Omental fat pad (tissue), 4 donors: ENCODE results near the gene CADM1. TPM values are rescaled to one million over a fixed set of nuclear protein-coding genes. Genes with fewer than 3 reads are reported as not detected.

Experiments
- ATAC-seq: fragments of 150-250 bp; one replicate; pipeline ENCODE4 v1.9.1; 2016; ENCODE audit warnings: mild to moderate bottlenecking, moderate library complexity; ENCODE audit not compliant: low FRiP score
- DNase-seq: peaks from one replicate; pipeline ENCODE4 v3.0.0-alpha.2; 2019; ENCODE audit warnings: low spot score
- total RNA-seq, 4 donors: library from RNA; depleted of rRNA; stranded (reverse); fragments of >200 nt; gene quantifications; one replicate each; pipeline ENCODE4 v1.1.0, GENCODE V29; 2016
- TF ChIP-seq, protein P1 (sequence below), 3 donors: fragments of 450-650 bp; IDR thresholded peaks; one replicate each; pipeline ENCODE4 v1.5.1; 2016 to 2017; ENCODE audit warnings: antibody characterized with exemption in 3 of 3, mild to moderate bottlenecking in 3 of 3, moderate library complexity in 2 of 3

The CADM1 gene
- total RNA-seq, result 10 to 100 TPM in 3 of 4 donors, 1 to 10 TPM in 1; 5.8 to 27.9 (median 14.9) TPM

DNA sequence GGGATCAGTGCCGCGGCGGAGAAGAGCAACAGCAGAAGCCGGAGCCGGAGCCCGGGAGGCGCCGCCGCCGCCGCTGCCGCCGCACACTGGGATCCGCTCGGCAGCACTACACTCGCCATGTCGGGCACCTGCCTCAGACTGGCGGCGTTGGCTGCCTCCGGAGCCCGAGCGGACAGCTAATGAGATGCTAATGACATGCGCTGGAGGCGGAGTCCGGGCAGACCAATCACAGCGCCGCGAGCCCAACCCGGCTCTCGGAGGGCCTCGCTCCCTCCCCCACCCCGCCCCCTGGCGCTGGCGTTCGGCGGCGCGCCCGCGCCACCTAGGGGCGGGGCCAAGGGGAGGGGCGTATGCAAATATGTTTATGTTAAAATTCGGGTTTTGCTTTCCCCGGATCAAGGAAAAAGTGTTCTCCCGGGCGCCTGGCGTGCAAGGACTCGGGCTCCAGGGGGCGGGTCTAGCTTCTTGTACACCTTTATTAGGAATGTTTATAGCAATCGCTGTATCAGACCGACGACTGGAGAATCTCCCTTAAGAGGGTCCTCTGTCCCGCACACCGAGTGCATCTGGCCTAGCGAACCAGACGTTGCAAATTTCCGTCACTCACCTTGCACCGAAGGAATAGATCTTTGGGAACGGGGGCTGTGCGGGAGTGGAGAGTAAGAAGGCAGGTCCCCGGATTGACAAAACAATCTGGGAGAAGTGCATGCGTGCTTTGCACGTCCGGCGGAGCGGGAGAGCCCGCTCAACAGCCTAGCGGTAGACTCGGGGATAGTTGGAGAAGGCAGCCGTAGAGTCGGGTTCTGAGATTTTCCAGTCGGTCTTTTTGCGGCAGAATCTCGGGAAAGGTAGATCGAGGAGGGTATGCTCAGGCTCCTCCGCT, at the start of gene CADM1:
CADM1 (minus strand) TSS at position 140 of the 883 bp plus-strand sequence.
- DNase-seq, result peak; percentile 81
- TF ChIP-seq, protein P1, sequence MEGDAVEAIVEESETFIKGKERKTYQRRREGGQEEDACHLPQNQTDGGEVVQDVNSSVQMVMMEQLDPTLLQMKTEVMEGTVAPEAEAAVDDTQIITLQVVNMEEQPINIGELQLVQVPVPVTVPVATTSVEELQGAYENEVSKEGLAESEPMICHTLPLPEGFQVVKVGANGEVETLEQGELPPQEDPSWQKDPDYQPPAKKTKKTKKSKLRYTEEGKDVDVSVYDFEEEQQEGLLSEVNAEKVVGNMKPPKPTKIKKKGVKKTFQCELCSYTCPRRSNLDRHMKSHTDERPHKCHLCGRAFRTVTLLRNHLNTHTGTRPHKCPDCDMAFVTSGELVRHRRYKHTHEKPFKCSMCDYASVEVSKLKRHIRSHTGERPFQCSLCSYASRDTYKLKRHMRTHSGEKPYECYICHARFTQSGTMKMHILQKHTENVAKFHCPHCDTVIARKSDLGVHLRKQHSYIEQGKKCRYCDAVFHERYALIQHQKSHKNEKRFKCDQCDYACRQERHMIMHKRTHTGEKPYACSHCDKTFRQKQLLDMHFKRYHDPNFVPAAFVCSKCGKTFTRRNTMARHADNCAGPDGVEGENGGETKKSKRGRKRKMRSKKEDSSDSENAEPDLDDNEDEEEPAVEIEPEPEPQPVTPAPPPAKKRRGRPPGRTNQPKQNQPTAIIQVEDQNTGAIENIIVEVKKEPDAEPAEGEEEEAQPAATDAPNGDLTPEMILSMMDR (IDR thresholded peaks at IDR 0.05), result peak in 1 of 3 donors; percentile 27
- ATAC-seq, result peak; percentile 95

DNA sequence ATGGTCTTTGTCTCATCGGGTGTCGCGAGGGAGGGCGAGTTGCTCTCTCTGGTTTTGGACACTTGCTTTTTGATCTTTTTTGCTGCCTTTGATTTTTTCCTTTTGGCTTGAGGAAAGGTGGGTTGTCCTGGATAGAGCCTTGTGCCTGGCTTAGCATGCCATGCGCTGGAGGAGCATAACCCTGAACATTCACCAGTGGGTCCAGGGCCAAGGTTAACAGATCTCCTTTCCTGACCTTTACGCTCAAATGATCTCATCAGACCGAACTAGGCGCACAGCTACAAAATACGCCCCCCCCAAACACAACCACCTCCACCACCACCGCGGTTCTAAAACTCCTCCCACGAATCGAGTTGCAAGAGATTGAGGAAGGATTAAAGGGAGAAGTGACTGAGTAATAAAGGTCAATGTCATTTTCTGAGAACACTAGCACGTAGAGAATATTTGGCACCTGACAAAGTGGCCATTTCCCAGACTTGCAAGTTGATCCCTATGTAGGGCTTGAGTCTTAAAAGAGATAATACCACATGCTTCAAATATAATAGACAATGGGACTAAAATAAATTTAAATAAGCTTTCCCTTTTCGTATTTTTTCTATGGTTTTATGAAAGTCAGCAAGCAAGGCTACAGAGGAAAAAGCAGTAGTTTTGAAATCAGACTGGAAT, 48.7 kb upstream of the CADM1 start:
- no peak for DNase-seq
- TF ChIP-seq, protein P1 (IDR thresholded peaks at IDR 0.05), result no peak
- no peak for ATAC-seq

DNA sequence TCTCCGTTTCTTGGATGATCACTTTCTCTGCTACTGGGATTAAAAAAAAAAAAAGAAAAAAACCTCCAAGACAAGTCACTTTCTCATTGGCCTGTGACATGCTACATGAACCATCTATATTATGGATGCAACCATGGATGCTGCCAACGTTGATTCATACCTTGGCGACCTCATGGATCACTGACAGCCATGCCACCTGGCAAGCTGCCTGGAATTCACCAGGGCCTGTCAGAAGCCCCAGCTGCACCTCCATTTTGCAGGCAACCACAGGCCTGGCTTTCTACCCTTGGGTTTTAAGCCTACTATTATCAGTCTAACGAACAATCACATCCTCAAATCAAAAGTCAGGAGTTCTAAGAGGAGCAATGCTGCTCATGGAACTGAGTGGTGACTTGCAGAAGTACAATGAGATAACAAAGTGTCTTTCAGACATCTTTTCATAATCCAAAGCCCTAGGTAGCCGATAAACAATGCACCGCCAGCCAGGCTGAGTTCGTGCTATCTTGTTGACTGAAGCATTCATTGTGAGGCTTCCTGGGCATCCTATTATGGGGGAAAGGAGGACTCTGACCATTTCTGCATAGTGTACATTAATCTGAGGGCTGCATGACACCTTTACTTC, 48.0 kb upstream of the CADM1 start:
- DNase-seq, result no peak
- TF ChIP-seq, protein P1 (IDR thresholded peaks at IDR 0.05), result no peak
- no peak for ATAC-seq

DNA sequence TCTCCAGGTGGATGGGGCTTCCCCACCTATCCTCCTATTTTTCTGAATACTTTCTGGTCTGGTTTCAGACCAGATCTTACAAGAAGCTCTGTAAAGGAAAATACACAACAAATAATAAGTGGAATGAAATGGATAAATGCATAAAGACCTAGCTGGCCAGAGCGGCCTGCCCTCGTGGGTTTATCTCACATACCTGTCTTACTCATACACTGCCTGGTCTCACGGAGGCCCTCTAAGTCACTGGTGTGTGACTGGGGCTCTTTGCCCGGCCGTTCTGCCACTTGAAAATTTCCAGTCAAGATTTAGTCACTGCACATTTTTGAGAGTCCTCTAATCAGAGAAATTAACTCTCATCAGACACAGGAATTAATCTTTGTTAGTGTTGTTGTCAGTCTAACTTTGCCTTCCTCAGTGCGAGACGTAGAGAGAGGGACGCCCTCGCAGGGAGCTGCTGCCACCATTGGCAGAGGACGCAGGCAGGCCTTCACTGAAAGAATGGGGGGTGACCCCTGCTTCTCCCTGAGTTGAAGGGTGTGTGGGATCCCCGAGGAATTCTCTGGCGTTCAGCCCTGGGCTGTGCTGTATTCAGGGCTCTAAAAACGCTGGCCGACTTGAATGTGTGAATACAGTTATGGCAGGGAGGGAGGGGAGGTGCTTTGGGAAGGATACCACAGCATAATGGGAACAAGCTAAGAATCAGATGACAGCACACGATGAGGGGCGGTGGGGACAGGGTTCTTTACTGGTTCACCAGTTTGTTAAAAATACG, 46.3 kb upstream of the CADM1 start:
- no peak for ATAC-seq
- TF ChIP-seq, protein P1 (IDR thresholded peaks at IDR 0.05), result no peak
- no peak for DNase-seq

DNA sequence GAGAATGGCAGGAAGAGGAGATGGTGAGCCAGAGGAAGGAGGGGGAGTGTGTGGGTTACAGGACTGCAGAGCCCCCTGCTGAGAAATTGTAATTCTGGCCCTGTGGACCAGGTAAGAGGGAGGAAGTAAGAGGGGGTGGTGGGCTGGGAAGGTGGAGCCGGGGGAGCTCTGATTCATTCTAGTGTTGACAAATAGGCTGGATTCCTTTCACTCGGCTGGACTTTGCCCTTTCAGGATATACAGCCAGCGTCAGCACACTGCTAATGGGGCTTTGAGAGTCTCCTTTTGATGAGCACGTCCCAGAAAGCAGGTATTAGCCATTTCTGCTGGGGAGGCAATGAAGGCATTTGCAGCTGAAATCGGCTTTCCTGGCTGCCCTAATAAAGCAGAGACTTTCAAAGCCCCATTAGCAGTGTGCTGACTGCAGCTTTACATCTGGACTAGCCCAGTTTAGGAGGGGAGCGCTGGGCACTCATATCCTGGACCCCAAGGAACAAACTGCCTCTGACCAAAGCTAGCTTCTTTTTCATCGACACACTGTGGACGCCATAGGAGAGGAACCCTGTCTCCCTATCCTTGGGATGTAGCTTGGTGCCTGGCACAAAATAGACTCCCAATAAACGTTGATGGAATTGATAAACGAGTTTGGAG, 44.8 kb upstream of the CADM1 start:
- DNase-seq (no peak), ATAC-seq (no peak)
- TF ChIP-seq, protein P1 (IDR thresholded peaks at IDR 0.05), result no peak

DNA sequence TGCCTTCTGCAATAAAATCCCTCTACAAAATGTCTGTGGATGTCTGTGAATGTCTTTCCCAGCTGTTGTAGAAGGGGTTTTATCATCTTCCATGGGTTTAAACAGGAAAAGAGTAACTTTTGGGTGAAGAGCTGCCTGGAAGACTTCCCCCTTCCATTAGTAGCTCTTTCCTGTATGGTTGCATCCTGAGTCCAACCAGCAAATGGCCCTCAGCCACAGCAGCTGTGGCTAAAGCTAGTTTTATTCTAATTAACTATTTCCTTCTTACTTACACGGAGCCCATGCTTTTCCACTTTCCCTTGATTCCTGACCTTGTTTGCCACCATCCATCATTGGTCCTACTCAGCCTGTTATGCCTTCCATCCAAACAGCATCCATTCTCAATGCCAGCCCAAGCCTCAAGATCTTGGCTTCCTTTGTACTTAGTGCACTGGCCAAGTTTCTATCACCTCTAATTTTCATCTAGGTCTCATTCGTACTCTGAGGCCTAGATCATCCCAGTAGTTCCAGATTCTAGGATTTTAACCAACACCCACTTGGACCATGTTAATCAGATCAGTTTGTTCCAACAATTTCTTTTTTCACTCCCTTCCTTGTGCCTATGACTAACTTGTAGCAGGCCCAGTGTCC, 41.5 kb upstream of the CADM1 start:
- ATAC-seq (no peak), DNase-seq (no peak)
- TF ChIP-seq, protein P1 (IDR thresholded peaks at IDR 0.05), result no peak
